ENCODE results near the gene NQO1. TPM values are rescaled to one million over a fixed set of nuclear protein-coding genes. Genes with fewer than 3 reads are reported as not detected.

The NQO1 gene
- total RNA-seq, 2 donors from 2014 or later: 126 to 141 TPM

- Histone ChIP-seq H3K27ac (ENCODE audit: low read depth, low read length) (no peak overlapping the region), H3K4me1 (ENCODE audit: control insufficient read depth, insufficient read depth, low read length) (no peaks in the 10 kb centered on the region), H3K27me3 (ENCODE audit: control insufficient read depth, insufficient read depth, low read length, poor library complexity, severe bottlenecking) (no peaks in the 10 kb centered on the region), H3K9ac (ENCODE audit: extremely low read depth, low read length, poor library complexity, severe bottlenecking) (no peak overlapping the region), H3K9me3 (ENCODE audit: control insufficient read depth, low read length) (no peaks in the 10 kb centered on the region), H3K36me3 (ENCODE audit: control insufficient read depth, insufficient read depth, low read length) (peaks cover 81% of the 10 kb centered on the region), H3K4me3 (ENCODE audit: low read length) (no peak overlapping the region)
- TF ChIP-seq, protein P1, sequence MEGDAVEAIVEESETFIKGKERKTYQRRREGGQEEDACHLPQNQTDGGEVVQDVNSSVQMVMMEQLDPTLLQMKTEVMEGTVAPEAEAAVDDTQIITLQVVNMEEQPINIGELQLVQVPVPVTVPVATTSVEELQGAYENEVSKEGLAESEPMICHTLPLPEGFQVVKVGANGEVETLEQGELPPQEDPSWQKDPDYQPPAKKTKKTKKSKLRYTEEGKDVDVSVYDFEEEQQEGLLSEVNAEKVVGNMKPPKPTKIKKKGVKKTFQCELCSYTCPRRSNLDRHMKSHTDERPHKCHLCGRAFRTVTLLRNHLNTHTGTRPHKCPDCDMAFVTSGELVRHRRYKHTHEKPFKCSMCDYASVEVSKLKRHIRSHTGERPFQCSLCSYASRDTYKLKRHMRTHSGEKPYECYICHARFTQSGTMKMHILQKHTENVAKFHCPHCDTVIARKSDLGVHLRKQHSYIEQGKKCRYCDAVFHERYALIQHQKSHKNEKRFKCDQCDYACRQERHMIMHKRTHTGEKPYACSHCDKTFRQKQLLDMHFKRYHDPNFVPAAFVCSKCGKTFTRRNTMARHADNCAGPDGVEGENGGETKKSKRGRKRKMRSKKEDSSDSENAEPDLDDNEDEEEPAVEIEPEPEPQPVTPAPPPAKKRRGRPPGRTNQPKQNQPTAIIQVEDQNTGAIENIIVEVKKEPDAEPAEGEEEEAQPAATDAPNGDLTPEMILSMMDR (conservative IDR thresholded peaks at IDR 0.05): no peak
- Mint-ChIP-seq H3K27me3 (ENCODE audit: insufficient read depth) (no peaks in the 10 kb centered on the region), H3K9me3 (no peaks in the 10 kb centered on the region), H3K4me3 (no peak overlapping the region), H3K27ac (no peak overlapping the region), H3K36me3 (ENCODE audit: low read depth) (peaks cover 44% of the 10 kb centered on the region), H3K4me1 (peaks cover 2% of the 10 kb centered on the region)
- no peak for DNase-seq
- 63% methylated on average over 3 of the region's 3 CpGs; no CpG with 5 or more reads in 1 of the 2 experiments for WGBS, 2 experiments (ENCODE audit: insufficient coverage in 1 of 2, insufficient read length in 1 of 2)
Measured at GRCh38 chr16:69672998-69673713, 53.2 kb downstream of the NQO1 start.

DNA sequence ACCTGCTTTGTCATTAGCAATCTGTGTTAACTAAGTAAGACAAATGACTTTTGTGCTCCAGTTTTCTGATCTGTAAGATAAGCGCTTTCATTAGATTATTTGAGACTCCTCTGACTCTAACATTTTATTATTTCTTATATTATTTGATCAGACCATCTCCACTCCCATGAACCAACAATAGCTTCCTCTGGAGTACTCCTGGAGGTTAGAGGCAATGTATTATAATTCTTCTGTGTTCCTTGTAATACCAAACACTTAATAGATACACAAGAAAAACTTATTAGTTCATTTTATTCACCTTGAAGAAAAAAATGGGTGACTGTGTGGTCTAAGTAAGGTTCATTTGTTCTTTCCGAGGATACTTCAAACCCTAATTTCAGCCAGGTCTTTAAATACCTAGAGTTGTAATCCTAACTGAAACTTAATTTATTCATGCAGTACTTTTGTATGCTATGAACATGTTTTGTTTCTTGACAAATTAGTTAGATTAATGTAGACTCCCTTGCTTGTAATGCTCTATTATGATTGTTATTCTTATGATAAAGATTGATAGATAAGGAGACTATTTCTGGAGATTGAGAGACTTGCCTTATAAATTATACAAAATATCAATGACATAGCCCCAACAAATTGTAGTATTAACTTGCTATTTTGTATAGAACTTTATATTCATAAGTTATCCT lies 53.9 kb downstream of the NQO1 start:
- Mint-ChIP-seq H3K27ac (no peak overlapping the region), H3K9me3 (no peaks in the 10 kb centered on the region), H3K36me3 (ENCODE audit: low read depth) (peaks cover 42% of the 10 kb centered on the region), H3K4me3 (no peak overlapping the region), H3K4me1 (peaks cover 2% of the 10 kb centered on the region), H3K27me3 (ENCODE audit: insufficient read depth) (no peaks in the 10 kb centered on the region)
- peaks cover 78% of the 10 kb centered on the region for H3K36me3 ChIP-seq (ENCODE audit: control insufficient read depth, insufficient read depth, low read length)
- 100% methylated on average over 2 of the region's 2 CpGs; no CpG with 5 or more reads in 1 of the 2 experiments for WGBS, 2 experiments (ENCODE audit: insufficient coverage in 1 of 2, insufficient read length in 1 of 2)
- H3K27me3 ChIP-seq (ENCODE audit: control insufficient read depth, insufficient read depth, low read length, poor library complexity, severe bottlenecking): no peaks in the 10 kb centered on the region
- H3K4me3 ChIP-seq (ENCODE audit: low read length): no peak overlapping the region
- DNase-seq: no peak
- no peak overlapping the region for H3K27ac ChIP-seq (ENCODE audit: low read depth, low read length)
- no peaks in the 10 kb centered on the region for H3K4me1 ChIP-seq (ENCODE audit: control insufficient read depth, insufficient read depth, low read length)
- H3K9ac ChIP-seq (ENCODE audit: extremely low read depth, low read length, poor library complexity, severe bottlenecking): no peak overlapping the region
- no peaks in the 10 kb centered on the region for H3K9me3 ChIP-seq (ENCODE audit: control insufficient read depth, low read length)
- TF ChIP-seq, protein P1 (conservative IDR thresholded peaks at IDR 0.05): no peak

DNA sequence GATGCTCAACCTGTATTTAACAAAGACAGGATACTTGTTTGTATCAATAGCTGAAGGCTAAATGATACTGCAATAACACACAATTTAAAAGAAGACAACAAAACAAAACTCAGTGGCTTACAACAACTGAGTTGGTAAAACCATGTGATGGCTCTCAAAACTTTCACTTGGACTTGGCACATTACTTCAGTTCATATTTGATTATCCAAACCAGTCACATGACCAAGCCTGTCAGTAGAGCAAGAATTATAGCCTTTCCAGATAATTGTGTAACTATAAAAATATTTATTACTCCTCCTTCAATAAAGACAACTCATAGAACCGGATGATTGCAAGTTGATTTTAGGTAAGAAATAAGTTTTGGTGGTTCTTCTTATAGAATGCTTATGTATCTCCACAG lies 56.8 kb downstream of the NQO1 start:
- Histone ChIP-seq H3K4me1 (ENCODE audit: control insufficient read depth, insufficient read depth, low read length) (no peaks in the 10 kb centered on the region), H3K27ac (ENCODE audit: low read depth, low read length) (no peak overlapping the region), H3K9me3 (ENCODE audit: control insufficient read depth, low read length) (no peaks in the 10 kb centered on the region), H3K36me3 (ENCODE audit: control insufficient read depth, insufficient read depth, low read length) (peaks cover 60% of the 10 kb centered on the region), H3K4me3 (ENCODE audit: low read length) (no peak overlapping the region), H3K9ac (ENCODE audit: extremely low read depth, low read length, poor library complexity, severe bottlenecking) (no peak overlapping the region), H3K27me3 (ENCODE audit: control insufficient read depth, insufficient read depth, low read length, poor library complexity, severe bottlenecking) (no peaks in the 10 kb centered on the region)
- no peak for DNase-seq
- no peaks in the 10 kb centered on the region for H3K27me3 Mint-ChIP-seq (ENCODE audit: insufficient read depth)
- TF ChIP-seq, protein P1 (conservative IDR thresholded peaks at IDR 0.05): no peak
- peaks cover 2% of the 10 kb centered on the region for H3K4me1 Mint-ChIP-seq
- H3K27ac Mint-ChIP-seq: no peak overlapping the region
- peaks cover 28% of the 10 kb centered on the region for H3K36me3 Mint-ChIP-seq (ENCODE audit: low read depth)
- WGBS, 2 experiments (ENCODE audit: insufficient coverage in 1 of 2, insufficient read length in 1 of 2): 100% methylated on average over 1 of the region's 1 CpG; no CpG with 5 or more reads in 1 of the 2 experiments
- peaks cover 2% of the 10 kb centered on the region for H3K9me3 Mint-ChIP-seq
- H3K4me3 Mint-ChIP-seq: no peak overlapping the region
